Mesothelial cell of epicardium (in vitro differentiated cells): ENCODE measurements around the gene HS6ST2. TPM values are rescaled to one million over a fixed set of nuclear protein-coding genes. Genes with fewer than 3 reads are reported as not detected.

ENCODE experiments used
- DNase-seq, 2 experiments: peaks; one replicate each; pipeline ENCODE4 v3.0.0; 2021; ENCODE audit warnings: low spot score in 2 of 2; ENCODE audit not compliant: unreplicated experiment in 2 of 2
- H3K27ac Mint-ChIP-seq: 2 replicates; pipeline ENCODE4 v1.8.0; 2021; ENCODE audit warnings: mixed read lengths
- H3K27me3 Mint-ChIP-seq: 2 replicates; pipeline ENCODE4 v1.8.0; 2021; ENCODE audit warnings: low read depth, mixed read lengths
- H3K36me3 Mint-ChIP-seq: 2 replicates; pipeline ENCODE4 v1.8.0; 2021; ENCODE audit warnings: mixed read lengths
- H3K4me1 Mint-ChIP-seq: 2 replicates; pipeline ENCODE4 v1.8.0; 2021; ENCODE audit warnings: mixed read lengths
- H3K4me3 Mint-ChIP-seq: 2 replicates; pipeline ENCODE4 v1.8.0; 2021; ENCODE audit warnings: mild to moderate bottlenecking, moderate library complexity, mixed read lengths
- H3K9me3 Mint-ChIP-seq: 2 replicates; pipeline ENCODE4 v1.8.0; 2021; ENCODE audit warnings: mixed read lengths
- total RNA-seq: library from RNA; stranded (reverse); gene quantifications from 3 replicates; pipeline ENCODE4 v1.2.1, GENCODE V29; 2021
- TF ChIP-seq, protein P1 (sequence below): fragments of 200-600 bp; sonication (generic); IDR thresholded peaks from one replicate; pipeline ENCODE4 v1.5.0; 2021; ENCODE audit warnings: antibody characterized with exemption; ENCODE audit not compliant: unreplicated experiment

The HS6ST2 gene
- total RNA-seq, 1 donor from 2014 or later, result 20.2 TPM

GRCh38 chrX:132786217-132786616 is 172.2 kb downstream of the HS6ST2 start:
- H3K4me1 Mint-ChIP-seq, result peaks cover 11% of the 10 kb centered on the region
- TF ChIP-seq, protein P1, sequence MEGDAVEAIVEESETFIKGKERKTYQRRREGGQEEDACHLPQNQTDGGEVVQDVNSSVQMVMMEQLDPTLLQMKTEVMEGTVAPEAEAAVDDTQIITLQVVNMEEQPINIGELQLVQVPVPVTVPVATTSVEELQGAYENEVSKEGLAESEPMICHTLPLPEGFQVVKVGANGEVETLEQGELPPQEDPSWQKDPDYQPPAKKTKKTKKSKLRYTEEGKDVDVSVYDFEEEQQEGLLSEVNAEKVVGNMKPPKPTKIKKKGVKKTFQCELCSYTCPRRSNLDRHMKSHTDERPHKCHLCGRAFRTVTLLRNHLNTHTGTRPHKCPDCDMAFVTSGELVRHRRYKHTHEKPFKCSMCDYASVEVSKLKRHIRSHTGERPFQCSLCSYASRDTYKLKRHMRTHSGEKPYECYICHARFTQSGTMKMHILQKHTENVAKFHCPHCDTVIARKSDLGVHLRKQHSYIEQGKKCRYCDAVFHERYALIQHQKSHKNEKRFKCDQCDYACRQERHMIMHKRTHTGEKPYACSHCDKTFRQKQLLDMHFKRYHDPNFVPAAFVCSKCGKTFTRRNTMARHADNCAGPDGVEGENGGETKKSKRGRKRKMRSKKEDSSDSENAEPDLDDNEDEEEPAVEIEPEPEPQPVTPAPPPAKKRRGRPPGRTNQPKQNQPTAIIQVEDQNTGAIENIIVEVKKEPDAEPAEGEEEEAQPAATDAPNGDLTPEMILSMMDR, result no peak
- peaks cover 4% of the 10 kb centered on the region for H3K36me3 Mint-ChIP-seq
- H3K27ac Mint-ChIP-seq, result no peak overlapping the region
- DNase-seq, result no peak
- no peaks in the 10 kb centered on the region for H3K27me3 Mint-ChIP-seq
- H3K4me3 Mint-ChIP-seq, result no peak overlapping the region
- peaks cover 15% of the 10 kb centered on the region for H3K9me3 Mint-ChIP-seq

GRCh38 chrX:132778917-132779316 is 179.5 kb downstream of the HS6ST2 start:
- TF ChIP-seq, protein P1, result no peak
- Mint-ChIP-seq H3K4me3 (no peak overlapping the region), H3K27ac (no peak overlapping the region), H3K4me1 (peaks cover 9% of the 10 kb centered on the region), H3K9me3 (no peaks in the 10 kb centered on the region), H3K27me3 (no peaks in the 10 kb centered on the region), H3K36me3 (no peaks in the 10 kb centered on the region)
- no peak for DNase-seq

GRCh38 chrX:132776486-132777210 is 181.8 kb downstream of the HS6ST2 start:
- Mint-ChIP-seq H3K36me3 (no peaks in the 10 kb centered on the region), H3K9me3 (no peaks in the 10 kb centered on the region), H3K4me1 (peaks cover 2% of the 10 kb centered on the region), H3K27me3 (no peaks in the 10 kb centered on the region), H3K27ac (no peak overlapping the region), H3K4me3 (no peak overlapping the region)
- no peak for DNase-seq
- TF ChIP-seq, protein P1, result no peak

DNA sequence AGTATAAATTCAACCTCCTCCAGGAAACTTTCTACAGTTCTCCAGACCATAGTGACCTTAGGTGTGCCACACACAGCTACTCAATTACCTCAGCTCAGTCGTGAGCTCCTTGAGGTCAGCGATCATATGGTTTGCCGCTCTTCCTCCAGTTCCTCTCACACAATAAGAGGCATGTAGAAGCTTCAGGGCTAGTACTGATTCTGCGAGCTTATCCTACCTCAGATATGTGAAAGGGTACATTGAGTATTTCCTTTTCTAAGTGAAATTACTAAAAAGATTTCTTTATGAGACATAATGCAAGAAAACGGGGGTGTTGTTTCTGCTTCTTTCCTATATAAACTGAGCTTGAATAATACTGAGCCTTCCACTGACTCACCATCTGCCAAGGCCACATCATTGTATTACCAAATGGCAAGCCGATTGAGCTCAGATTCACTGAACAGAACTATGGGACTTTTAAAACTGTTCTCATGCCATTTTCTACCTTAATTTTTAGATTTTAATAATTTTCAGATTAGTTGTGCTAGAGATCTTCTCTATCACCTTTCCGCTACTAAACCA is 183.1 kb downstream of the HS6ST2 start:
- H3K4me1 Mint-ChIP-seq, result peaks cover 2% of the 10 kb centered on the region
- DNase-seq, result no peak
- no peak overlapping the region for H3K27ac Mint-ChIP-seq
- no peak overlapping the region for H3K4me3 Mint-ChIP-seq
- H3K27me3 Mint-ChIP-seq, result no peaks in the 10 kb centered on the region
- TF ChIP-seq, protein P1, result no peak
- no peaks in the 10 kb centered on the region for H3K9me3 Mint-ChIP-seq
- H3K36me3 Mint-ChIP-seq, result no peaks in the 10 kb centered on the region

- TF ChIP-seq, protein P1, result no peak
- Mint-ChIP-seq H3K4me3 (no peak overlapping the region), H3K27ac (no peak overlapping the region), H3K36me3 (no peaks in the 10 kb centered on the region), H3K27me3 (no peaks in the 10 kb centered on the region), H3K9me3 (no peaks in the 10 kb centered on the region), H3K4me1 (peaks cover 2% of the 10 kb centered on the region)
- DNase-seq, result no peak
These were observed 184.3 kb downstream of the HS6ST2 start for GRCh38 chrX:132774010-132774714.
